ENCODE measurements around the gene TBC1D16. TPM values are rescaled to one million over a fixed set of nuclear protein-coding genes. Genes with fewer than 3 reads are reported as not detected.

Gene TBC1D16
- total RNA-seq, 8 experiments from 2014 or later: 12.9 to 50.5 (median 33.4) TPM

- H3K4me1 ChIP-seq (replicated peaks in 1 of 2): peaks cover 56 to 64% of the 10 kb centered on the region in 2 donors
- peak in 5 of 8 experiments; percentile 2 to 18 (median 9) for ATAC-seq (replicated peaks in 6 of 8)
- 0 to 100% (median 10%) methylated on average over 1 to 6 of the region's 17 CpGs; no CpG with 5 or more reads in 1 of the 10 experiments for WGBS, 10 experiments
- peak overlapping the region in 3 of 5 donors; percentile 1 to 22 (median 8) for H3K4me3 ChIP-seq
- H3K27ac ChIP-seq: peak overlapping the region; percentile 89 to 92
- in situ Hi-C loops (cut with MboI; ENCODE audit: low pct_unique_long_range_greater_than_20kb in 2 of 9, low sequenced_read_pairs in 9 of 9, unreplicated experiment in 9 of 9): no loop called here
Measured at GRCh38 chr17:79950751-79951150, 84.9 kb downstream of the TBC1D16 start.

- peak overlapping the region in 2 of 5 donors; percentile 1 to 22 for H3K4me3 ChIP-seq
- no peak for ATAC-seq (replicated peaks in 6 of 8)
- in situ Hi-C loops (cut with MboI; ENCODE audit: low pct_unique_long_range_greater_than_20kb in 2 of 9, low sequenced_read_pairs in 9 of 9, unreplicated experiment in 9 of 9): no loop called here
- 0 to 100% (median 15%) methylated on average over 3 to 13 of the region's 31 CpGs; no CpG with 5 or more reads in 5 of the 10 experiments for WGBS, 10 experiments
- peaks cover 60 to 68% of the 10 kb centered on the region in 2 donors for H3K4me1 ChIP-seq (replicated peaks in 1 of 2)
- peak overlapping the region; percentile 89 to 92 for H3K27ac ChIP-seq
Measured at GRCh38 chr17:79950306-79950705, 85.4 kb downstream of the TBC1D16 start.

GRCh38 chr17:79949656-79950209, 85.9 kb downstream of the TBC1D16 start:
- H3K4me3 ChIP-seq: peak overlapping the region in 1 of 5 donors; percentile 10
- 0 to 99% (median 16%) methylated on average over 1 to 17 of the region's 27 CpGs; no CpG with 5 or more reads in 2 of the 10 experiments for WGBS, 10 experiments
- H3K4me1 ChIP-seq (replicated peaks in 1 of 2): peaks cover 66 to 73% of the 10 kb centered on the region in 2 donors
- in situ Hi-C loops (cut with MboI; ENCODE audit: low pct_unique_long_range_greater_than_20kb in 2 of 9, low sequenced_read_pairs in 9 of 9, unreplicated experiment in 9 of 9): no loop called here
- ATAC-seq (replicated peaks in 6 of 8): no peak
- H3K27ac ChIP-seq: peak overlapping the region; percentile 89 to 92

- peaks cover 63 to 73% of the 10 kb centered on the region in 2 donors for H3K4me1 ChIP-seq (replicated peaks in 1 of 2)
- in situ Hi-C loops (cut with MboI; ENCODE audit: low pct_unique_long_range_greater_than_20kb in 2 of 9, low sequenced_read_pairs in 9 of 9, unreplicated experiment in 9 of 9): no loop called here
Measured at GRCh38 chr17:79948945-79949655, 86.6 kb downstream of the TBC1D16 start.

GRCh38 chr17:79948406-79948944, 87.2 kb downstream of the TBC1D16 start:
- no peak for ATAC-seq (replicated peaks in 6 of 8)
- Histone ChIP-seq H3K27ac (peak overlapping the region in 1 of 2 donors; percentile 92), H3K4me3 (no peak overlapping the region), H3K4me1 (replicated peaks in 1 of 2) (peaks cover 58 to 68% of the 10 kb centered on the region in 2 donors)
- WGBS, 10 experiments: 60 to 96% (median 81%) methylated on average over 1 to 6 of the region's 10 CpGs; no CpG with 5 or more reads in 6 of the 10 experiments
- in situ Hi-C loops (cut with MboI; ENCODE audit: low pct_unique_long_range_greater_than_20kb in 2 of 9, low sequenced_read_pairs in 9 of 9, unreplicated experiment in 9 of 9): no loop called here

More at GRCh38 chr17:79948945-79949655, 86.6 kb downstream of the TBC1D16 start:
- ATAC-seq (replicated peaks in 6 of 8): no peak
- 14 to 100% (median 23%) methylated on average over 1 to 8 of the region's 29 CpGs; no CpG with 5 or more reads in 3 of the 10 experiments for WGBS, 10 experiments
- Histone ChIP-seq H3K27ac (peak overlapping the region; percentile 89 to 92), H3K4me3 (peak overlapping the region in 1 of 5 donors; percentile 10)

- H3K27ac ChIP-seq: no peak overlapping the region
- H3K4me1 ChIP-seq (replicated peaks in 1 of 2): peaks cover 50 to 58% of the 10 kb centered on the region in 2 donors
- in situ Hi-C loops (cut with MboI; ENCODE audit: low pct_unique_long_range_greater_than_20kb in 2 of 9, low sequenced_read_pairs in 9 of 9, unreplicated experiment in 9 of 9): no loop called here
- no peak for ATAC-seq (replicated peaks in 6 of 8)
- no peak overlapping the region for H3K4me3 ChIP-seq
- WGBS, 10 experiments: 80 to 100% (median 94%) methylated on average over 1 to 9 of the region's 31 CpGs; no CpG with 5 or more reads in 6 of the 10 experiments
Measured at GRCh38 chr17:79947351-79948031, 88.2 kb downstream of the TBC1D16 start.

- Histone ChIP-seq H3K27ac (no peak overlapping the region), H3K4me3 (no peak overlapping the region), H3K4me1 (replicated peaks in 1 of 2) (peaks cover 41 to 49% of the 10 kb centered on the region in 2 donors)
- WGBS, 10 experiments: 83 to 100% (median 97%) methylated on average over 1 to 7 of the region's 25 CpGs; no CpG with 5 or more reads in 5 of the 10 experiments
- in situ Hi-C loops (cut with MboI; ENCODE audit: low pct_unique_long_range_greater_than_20kb in 2 of 9, low sequenced_read_pairs in 9 of 9, unreplicated experiment in 9 of 9): no loop called here
- no peak for ATAC-seq (replicated peaks in 6 of 8)
Measured at GRCh38 chr17:79946352-79947231, 89.1 kb downstream of the TBC1D16 start.

- Histone ChIP-seq H3K27ac (peak overlapping the region; percentile 78 to 91), H3K4me1 (replicated peaks in 1 of 2) (peaks cover 32 to 40% of the 10 kb centered on the region in 2 donors), H3K4me3 (no peak overlapping the region)
- in situ Hi-C loops (cut with MboI; ENCODE audit: low pct_unique_long_range_greater_than_20kb in 2 of 9, low sequenced_read_pairs in 9 of 9, unreplicated experiment in 9 of 9): no loop called here
- WGBS, 10 experiments: 60 to 100% (median 74%) methylated on average over 1 to 8 of the region's 25 CpGs; no CpG with 5 or more reads in 2 of the 10 experiments
- ATAC-seq (replicated peaks in 6 of 8): peak in 5 of 8 experiments; percentile 78 to 90 (median 83)
Measured at GRCh38 chr17:79945591-79946255, 89.9 kb downstream of the TBC1D16 start.

- ATAC-seq (replicated peaks in 6 of 8): no peak
- Histone ChIP-seq H3K4me3 (no peak overlapping the region), H3K27ac (peak overlapping the region; percentile 78 to 91), H3K4me1 (replicated peaks in 1 of 2) (peaks cover 24 to 32% of the 10 kb centered on the region in 2 donors)
- WGBS, 10 experiments: 100% methylated on average over 5 of the region's 31 CpGs; no CpG with 5 or more reads in 9 of the 10 experiments
- in situ Hi-C loops (cut with MboI; ENCODE audit: low pct_unique_long_range_greater_than_20kb in 2 of 9, low sequenced_read_pairs in 9 of 9, unreplicated experiment in 9 of 9): no loop called here
Measured at GRCh38 chr17:79944821-79945391, 90.8 kb downstream of the TBC1D16 start.

- in situ Hi-C loops (cut with MboI; ENCODE audit: low pct_unique_long_range_greater_than_20kb in 2 of 9, low sequenced_read_pairs in 9 of 9, unreplicated experiment in 9 of 9): no loop called here
- WGBS, 10 experiments: 80 to 100% (median 89%) methylated on average over 1 to 7 of the region's 23 CpGs; no CpG with 5 or more reads in 4 of the 10 experiments
- Histone ChIP-seq H3K27ac (no peak overlapping the region), H3K4me3 (no peak overlapping the region), H3K4me1 (replicated peaks in 1 of 2) (peaks cover 18 to 26% of the 10 kb centered on the region in 2 donors)
- ATAC-seq (replicated peaks in 6 of 8): no peak
Measured at GRCh38 chr17:79944251-79944812, 91.3 kb downstream of the TBC1D16 start.
